ENCODE measurements around the gene ENDOV. TPM values are rescaled to one million over a fixed set of nuclear protein-coding genes. Genes with fewer than 3 reads are reported as not detected.

Gene ENDOV
- total and polyA plus RNA-seq, 11 donors: 4.2 to 16.2 (median 9.4) TPM

GRCh38 chr17:80432350-80432955 is 17.5 kb downstream of the ENDOV start:
- H3K36me3 ChIP-seq: peaks cover 0 to 22% (median 0%) of the 10 kb centered on the region in 9 donors

GRCh38 chr17:80432961-80433550 is 18.1 kb downstream of the ENDOV start:
- WGBS, 4 donors: 79 to 92% (median 86%) methylated on average over 5 to 6 of the region's 6 CpGs
- Histone ChIP-seq H3K27me3 (no peaks in the 10 kb centered on the region), H3K4me1 (no peaks in the 10 kb centered on the region), H3K9me3 (no peaks in the 10 kb centered on the region), H3K27ac (no peak overlapping the region), H3K36me3 (peaks cover 0 to 22% (median 0%) of the 10 kb centered on the region in 9 donors), H3K4me3 (no peak overlapping the region)
- DNase-seq (peak in 2 of 5 donors; percentile 10 to 26), ATAC-seq (no peak)
- intact Hi-C loops (cut with DNase I): loop anchor here in 1 of 10 donors (10.0 kb wide), 1 partner anchor 432 kb away; no protein-coding TSS in a partner anchor
- TF ChIP-seq POLR2A (IDR thresholded peaks at IDR 0.05): no peak
- TF ChIP-seq CTCF (IDR thresholded peaks at IDR 0.05): no peak

More at GRCh38 chr17:80432350-80432955, 17.5 kb downstream of the ENDOV start:
- Histone ChIP-seq H3K27ac (no peak overlapping the region), H3K4me1 (no peaks in the 10 kb centered on the region), H3K4me3 (no peak overlapping the region), H3K27me3 (no peaks in the 10 kb centered on the region), H3K9me3 (no peaks in the 10 kb centered on the region)
- intact Hi-C loops (cut with DNase I): loop anchor here in 1 of 10 donors (10.0 kb wide), 1 partner anchor 432 kb away; no protein-coding TSS in a partner anchor
- TF ChIP-seq CTCF (IDR thresholded peaks at IDR 0.05) (no peak), POLR2A (IDR thresholded peaks at IDR 0.05) (no peak)
- 79 to 83% (median 81%) methylated on average over 4 to 15 of the region's 15 CpGs for WGBS, 4 donors
- ATAC-seq (peak in 1 of 4 donors; percentile 12), DNase-seq (peak in 2 of 5 donors; percentile 14 to 28)

- 79 to 82% (median 80%) methylated on average over 12 of the region's 12 CpGs for WGBS, 4 donors
Observed at GRCh38 chr17:80433916-80434666, 19.1 kb downstream of the ENDOV start.

More at GRCh38 chr17:80433916-80434666, 19.1 kb downstream of the ENDOV start:
- peaks cover 0 to 14% (median 0%) of the 10 kb centered on the region in 9 donors for H3K36me3 ChIP-seq
- H3K27me3 ChIP-seq: no peaks in the 10 kb centered on the region
- intact Hi-C loops (cut with DNase I): loop anchor here in 1 of 10 donors (10.0 kb wide), 1 partner anchor 431 kb away; no protein-coding TSS in a partner anchor
- TF ChIP-seq CTCF (IDR thresholded peaks at IDR 0.05): no peak
- no peak for TF ChIP-seq POLR2A (IDR thresholded peaks at IDR 0.05)
- DNase-seq (peak in 2 of 5 donors; percentile 12 to 16), ATAC-seq (no peak)
- H3K4me3 ChIP-seq: no peak overlapping the region
- no peaks in the 10 kb centered on the region for H3K9me3 ChIP-seq
- no peaks in the 10 kb centered on the region for H3K4me1 ChIP-seq
- H3K27ac ChIP-seq: no peak overlapping the region
